Liver (tissue), 9 donors: ENCODE results near the gene GRID1. TPM values are rescaled to one million over a fixed set of nuclear protein-coding genes. Genes with fewer than 3 reads are reported as not detected.

Source experiments
- DNase-seq: peaks from one replicate; pipeline ENCODE4 v3.0.0-alpha.2; 2017; ENCODE audit warnings: low spot score
- H3K27ac ChIP-seq, 2 donors: one replicate each; pipeline ENCODE4 v1.7.0; 2013; ENCODE audit warnings: inconsistent platforms in 2 of 2, low read length in 2 of 2, control low read depth in 1 of 2, low read depth in 1 of 2, mild to moderate bottlenecking in 1 of 2
- H3K27me3 ChIP-seq, 4 donors: one replicate each; pipeline versions ENCODE4 v1.6.1 to v1.7.0; 2013; ENCODE audit warnings: low read length in 3 of 4, inconsistent platforms in 1 of 4, mild to moderate bottlenecking in 1 of 4, moderate library complexity in 1 of 4; ENCODE audit not compliant: control insufficient read depth in 4 of 4, insufficient read depth in 4 of 4
- H3K36me3 ChIP-seq, 4 donors: one replicate each; pipeline versions ENCODE4 v1.6.1 to v1.7.0; 2013; ENCODE audit warnings: low read length in 3 of 4, mild to moderate bottlenecking in 3 of 4, low read depth in 1 of 4, moderate library complexity in 1 of 4; ENCODE audit not compliant: control insufficient read depth in 4 of 4, insufficient read depth in 3 of 4
- H3K4me1 ChIP-seq, 4 donors: one replicate each; pipeline versions ENCODE4 v1.6.1 to v1.7.0; 2013; ENCODE audit warnings: low read length in 3 of 4, mild to moderate bottlenecking in 3 of 4, moderate library complexity in 1 of 4; ENCODE audit not compliant: control insufficient read depth in 4 of 4, insufficient read depth in 4 of 4
- H3K4me3 ChIP-seq, 3 donors: one replicate each; pipeline versions ENCODE4 v1.6.1 to v1.7.0; 2013; ENCODE audit warnings: low read length in 3 of 3, control low read depth in 1 of 3, low read depth in 1 of 3, mild to moderate bottlenecking in 1 of 3
- H3K9ac ChIP-seq, 2 donors: one replicate each; pipeline ENCODE4 v1.7.0; 2013; ENCODE audit warnings: low read length in 2 of 2, mild to moderate bottlenecking in 2 of 2, moderate library complexity in 2 of 2, control low read depth in 1 of 2, low read depth in 1 of 2
- H3K9me3 ChIP-seq, 4 donors: one replicate each; pipeline versions ENCODE4 v1.6.1 to v1.7.0; 2013; ENCODE audit warnings: low read length in 3 of 4; ENCODE audit not compliant: control insufficient read depth in 4 of 4
- ATF3 ChIP-seq: IDR thresholded peaks from 2 replicates; pipeline ENCODE4 v1.6.1; 2016; ENCODE audit warnings: antibody characterized with exemption
- EGR1 ChIP-seq, 2 donors: IDR thresholded peaks; 2 replicates each; pipeline ENCODE4 v1.6.1; 2016 to 2018; ENCODE audit warnings: antibody characterized with exemption in 2 of 2, low read depth in 2 of 2
- FOXA2 ChIP-seq: IDR thresholded peaks from 2 replicates; pipeline ENCODE4 v1.6.1; 2016; ENCODE audit warnings: antibody characterized with exemption
- HNF4A ChIP-seq, 2 donors: conservative IDR thresholded peaks; 2 replicates each; pipeline ENCODE4 v1.6.1; 2016; ENCODE audit warnings: antibody characterized with exemption in 2 of 2, mild to moderate bottlenecking in 2 of 2
- HNF4G ChIP-seq: IDR thresholded peaks from 2 replicates; pipeline ENCODE4 v1.6.1; 2016; ENCODE audit warnings: antibody characterized with exemption
- MAX ChIP-seq: IDR thresholded peaks from 2 replicates; pipeline ENCODE4 v1.6.1; 2016; ENCODE audit warnings: antibody characterized with exemption
- NR2F2 ChIP-seq: IDR thresholded peaks from 2 replicates; pipeline ENCODE4 v1.6.1; 2016; ENCODE audit warnings: antibody characterized with exemption
- REST ChIP-seq: IDR thresholded peaks from 2 replicates; pipeline ENCODE4 v1.6.1; 2016; ENCODE audit warnings: antibody characterized with exemption, mild to moderate bottlenecking
- RXRA ChIP-seq, 2 donors: IDR thresholded peaks; 2 replicates each; pipeline ENCODE4 v1.6.1; 2017 to 2018; ENCODE audit warnings: antibody characterized with exemption in 2 of 2, mild to moderate bottlenecking in 1 of 2
- TAF1 ChIP-seq: conservative IDR thresholded peaks from 2 replicates; pipeline ENCODE4 v1.6.1; 2016; ENCODE audit warnings: antibody characterized with exemption, mild to moderate bottlenecking
- YY1 ChIP-seq: IDR thresholded peaks from 2 replicates; pipeline ENCODE4 v1.6.1; 2016; ENCODE audit warnings: antibody characterized with exemption, mild to moderate bottlenecking
- ZBTB33 ChIP-seq: IDR thresholded peaks from 2 replicates; pipeline ENCODE4 v1.6.1; 2016; ENCODE audit warnings: antibody characterized with exemption
- WGBS: extraction: QIAGEN DNeasy Blood & Tissue Kit; methylation state at CpG from one replicate; pipeline ENCODE4 v1.1.7; 2013; 5-methylcytosine and 5-hydroxymethylcytosine counted together
- polyA plus RNA-seq, 2 donors: library from polyadenylated mRNA; stranded (reverse) in 1 of 2; unstranded in 1 of 2; fragments of 200-250 nt in 1 of 2; fragments of >200 nt in 1 of 2; fragmentation: Nextera tagmentation in 1 of 2; extraction: Ambion mirVana in 1 of 2; gene quantifications; one replicate each; pipeline versions ENCODE4 v1.2.1 to v1.2.3, GENCODE V29; 2013 to 2015
- total RNA-seq, 2 donors: library from RNA; depleted of rRNA; stranded (reverse); fragments of >200 nt; gene quantifications; one replicate each; pipeline ENCODE4 v1.2.3, GENCODE V29; 2014
- donor health status: healthy.
- donor health status: healthy.
- donor health status: healthy.
- donor health status: healthy.
- donor health status: healthy.

Gene GRID1
- total and polyA plus RNA-seq, 4 donors: 0.09 to 0.17 (median 0.14) TPM; not detected in 1

- Histone ChIP-seq H3K9me3 (peaks cover 0 to 2% (median 0%) of the 10 kb centered on the region in 4 donors), H3K27me3 (peaks cover 0 to 3% (median 0%) of the 10 kb centered on the region in 4 donors), H3K27ac (no peak overlapping the region), H3K4me1 (peaks cover 0 to 11% (median under 1%) of the 10 kb centered on the region in 4 donors), H3K36me3 (no peaks in the 10 kb centered on the region), H3K4me3 (no peak overlapping the region), H3K9ac (no peak overlapping the region)
- TF ChIP-seq YY1: no peak
- WGBS: 77% methylated on average over 3 of the region's 3 CpGs
- no peak for DNase-seq
Measured at GRCh38 chr10:86265895-86266259, 100.7 kb downstream of the GRID1 start.

- Histone ChIP-seq H3K4me1 (peaks cover 0 to 11% (median under 1%) of the 10 kb centered on the region in 4 donors), H3K36me3 (no peaks in the 10 kb centered on the region), H3K9ac (no peak overlapping the region), H3K27ac (no peak overlapping the region), H3K4me3 (no peak overlapping the region), H3K27me3 (peaks cover 0 to 3% (median 0%) of the 10 kb centered on the region in 4 donors), H3K9me3 (no peaks in the 10 kb centered on the region)
- no peak for DNase-seq
- TF ChIP-seq ATF3: no peak
- TF ChIP-seq EGR1 (IDR thresholded peaks at IDR 0.05; ENCODE audit: low read depth in 2 of 2): no peak
- no peak for TF ChIP-seq NR2F2
- no peak for TF ChIP-seq FOXA2
- no peak for TF ChIP-seq RXRA (IDR thresholded peaks at IDR 0.05)
- TF ChIP-seq REST: no peak
- no peak for TF ChIP-seq HNF4A (conservative IDR thresholded peaks at IDR 0.05)
- TF ChIP-seq ZBTB33: no peak
- TF ChIP-seq YY1: no peak
- TF ChIP-seq MAX: no peak
- no peak for TF ChIP-seq HNF4G
- TF ChIP-seq TAF1: no peak
- 74% methylated on average over 8 of the region's 8 CpGs for WGBS
Measured at GRCh38 chr10:86265236-86265894, 101.2 kb downstream of the GRID1 start.
